Measurements from ENCODE around the gene FAM13C.

FAM13C gene

GRCh38 chr10:59285848-59286247 is 76.5 kb downstream of the FAM13C start:
- Histone ChIP-seq H3K9me3 (ENCODE audit: low read depth, low read length) (no peaks in the 10 kb centered on the region), H3K36me3 (ENCODE audit: insufficient read depth, low read length) (no peaks in the 10 kb centered on the region), H3K9ac (ENCODE audit: insufficient read length) (no peak overlapping the region), H3K27ac (no peak overlapping the region), H3K4me3 (no peak overlapping the region)
- no peak for DNase-seq (ENCODE audit: low read depth, low spot score)
- TF ChIP-seq POLR2AphosphoS5 (IDR thresholded peaks at IDR 0.05; ENCODE audit: borderline replicate concordance, low read depth, low read length) = no peak
- no peak for TF ChIP-seq EZH2 (IDR thresholded peaks at IDR 0.05)
- TF ChIP-seq FOXP2 (optimal IDR thresholded peaks at IDR 0.05; ENCODE audit: control extremely low read depth, extremely low read length, insufficient read depth) = no peak

- H3K4me3 ChIP-seq = no peak overlapping the region
- no peak for DNase-seq (ENCODE audit: low read depth, low spot score)
- TF ChIP-seq POLR2AphosphoS5 (IDR thresholded peaks at IDR 0.05; ENCODE audit: borderline replicate concordance, low read depth, low read length) = no peak
- TF ChIP-seq FOXP2 (optimal IDR thresholded peaks at IDR 0.05; ENCODE audit: control extremely low read depth, extremely low read length, insufficient read depth) = no peak
- no peak for TF ChIP-seq EZH2 (IDR thresholded peaks at IDR 0.05)
These were observed 77.3 kb downstream of the FAM13C start for GRCh38 chr10:59285073-59285472.

GRCh38 chr10:59284118-59284975 is 78.0 kb downstream of the FAM13C start:
- Histone ChIP-seq H3K9me3 (ENCODE audit: low read depth, low read length) (no peaks in the 10 kb centered on the region), H3K27ac (no peak overlapping the region), H3K4me3 (no peak overlapping the region), H3K36me3 (ENCODE audit: insufficient read depth, low read length) (no peaks in the 10 kb centered on the region), H3K9ac (ENCODE audit: insufficient read length) (no peak overlapping the region)
- TF ChIP-seq FOXP2 (optimal IDR thresholded peaks at IDR 0.05; ENCODE audit: control extremely low read depth, extremely low read length, insufficient read depth) = no peak
- DNase-seq (ENCODE audit: low read depth, low spot score) = no peak

More at GRCh38 chr10:59285073-59285472, 77.3 kb downstream of the FAM13C start:
- Histone ChIP-seq H3K36me3 (ENCODE audit: insufficient read depth, low read length) (no peaks in the 10 kb centered on the region), H3K27ac (no peak overlapping the region), H3K9ac (ENCODE audit: insufficient read length) (no peak overlapping the region), H3K9me3 (ENCODE audit: low read depth, low read length) (no peaks in the 10 kb centered on the region)

GRCh38 chr10:59283456-59284091 is 78.8 kb downstream of the FAM13C start:
- Histone ChIP-seq H3K36me3 (ENCODE audit: insufficient read depth, low read length) (no peaks in the 10 kb centered on the region), H3K27ac (no peak overlapping the region), H3K4me3 (no peak overlapping the region), H3K9ac (ENCODE audit: insufficient read length) (no peak overlapping the region), H3K9me3 (ENCODE audit: low read depth, low read length) (no peaks in the 10 kb centered on the region)
- DNase-seq (ENCODE audit: low read depth, low spot score) = no peak
- TF ChIP-seq EZH2 (IDR thresholded peaks at IDR 0.05) = no peak
- no peak for TF ChIP-seq POLR2AphosphoS5 (IDR thresholded peaks at IDR 0.05; ENCODE audit: borderline replicate concordance, low read depth, low read length)
- no peak for TF ChIP-seq FOXP2 (optimal IDR thresholded peaks at IDR 0.05; ENCODE audit: control extremely low read depth, extremely low read length, insufficient read depth)

- no peak overlapping the region for H3K9ac ChIP-seq (ENCODE audit: insufficient read length)
- H3K9me3 ChIP-seq (ENCODE audit: low read depth, low read length) = no peaks in the 10 kb centered on the region
- H3K4me3 ChIP-seq = no peak overlapping the region
- TF ChIP-seq FOXP2 (optimal IDR thresholded peaks at IDR 0.05; ENCODE audit: control extremely low read depth, extremely low read length, insufficient read depth) = no peak
- no peak for TF ChIP-seq POLR2AphosphoS5 (IDR thresholded peaks at IDR 0.05; ENCODE audit: borderline replicate concordance, low read depth, low read length)
- no peak for TF ChIP-seq EZH2 (IDR thresholded peaks at IDR 0.05)
- H3K27ac ChIP-seq = no peak overlapping the region
- DNase-seq (ENCODE audit: low read depth, low spot score) = no peak
- no peaks in the 10 kb centered on the region for H3K36me3 ChIP-seq (ENCODE audit: insufficient read depth, low read length)
These were observed 80.5 kb downstream of the FAM13C start for GRCh38 chr10:59281861-59282260.

GRCh38 chr10:59279991-59280505 is 82.3 kb downstream of the FAM13C start:
- TF ChIP-seq POLR2AphosphoS5 (IDR thresholded peaks at IDR 0.05; ENCODE audit: borderline replicate concordance, low read depth, low read length) (no peak), EZH2 (IDR thresholded peaks at IDR 0.05) (no peak), FOXP2 (optimal IDR thresholded peaks at IDR 0.05; ENCODE audit: control extremely low read depth, extremely low read length, insufficient read depth) (no peak)
- Histone ChIP-seq H3K9me3 (ENCODE audit: low read depth, low read length) (no peaks in the 10 kb centered on the region), H3K9ac (ENCODE audit: insufficient read length) (no peak overlapping the region), H3K4me3 (no peak overlapping the region), H3K36me3 (ENCODE audit: insufficient read depth, low read length) (no peaks in the 10 kb centered on the region), H3K27ac (no peak overlapping the region)
- no peak for DNase-seq (ENCODE audit: low read depth, low spot score)

GRCh38 chr10:59279476-59279875 is 82.9 kb downstream of the FAM13C start:
- H3K9ac ChIP-seq (ENCODE audit: insufficient read length) = no peak overlapping the region
- no peaks in the 10 kb centered on the region for H3K9me3 ChIP-seq (ENCODE audit: low read depth, low read length)
- TF ChIP-seq EZH2 (IDR thresholded peaks at IDR 0.05) (no peak), POLR2AphosphoS5 (IDR thresholded peaks at IDR 0.05; ENCODE audit: borderline replicate concordance, low read depth, low read length) (no peak), FOXP2 (optimal IDR thresholded peaks at IDR 0.05; ENCODE audit: control extremely low read depth, extremely low read length, insufficient read depth) (no peak)
- no peaks in the 10 kb centered on the region for H3K36me3 ChIP-seq (ENCODE audit: insufficient read depth, low read length)
- DNase-seq (ENCODE audit: low read depth, low spot score) = no peak
- no peak overlapping the region for H3K27ac ChIP-seq
- no peak overlapping the region for H3K4me3 ChIP-seq

GRCh38 chr10:59276919-59277318 is 85.4 kb downstream of the FAM13C start:
- no peaks in the 10 kb centered on the region for H3K9me3 ChIP-seq (ENCODE audit: low read depth, low read length)
- no peak overlapping the region for H3K4me3 ChIP-seq
- no peaks in the 10 kb centered on the region for H3K36me3 ChIP-seq (ENCODE audit: insufficient read depth, low read length)
- DNase-seq (ENCODE audit: low read depth, low spot score) = no peak
- TF ChIP-seq EZH2 (IDR thresholded peaks at IDR 0.05) (no peak), POLR2AphosphoS5 (IDR thresholded peaks at IDR 0.05; ENCODE audit: borderline replicate concordance, low read depth, low read length) (no peak), FOXP2 (optimal IDR thresholded peaks at IDR 0.05; ENCODE audit: control extremely low read depth, extremely low read length, insufficient read depth) (no peak)
- no peak overlapping the region for H3K9ac ChIP-seq (ENCODE audit: insufficient read length)
- no peak overlapping the region for H3K27ac ChIP-seq
